Natural killer cell (primary cell): Measurements from ENCODE around the gene INSC. TPM values are rescaled to one million over a fixed set of nuclear protein-coding genes. Genes with fewer than 3 reads are reported as not detected.

Experiments used
- ATAC-seq, 3 donors: fragments of 150-1000 bp in 2 of 3; fragments of 200-7000 bp in 1 of 3; cut with Tn5 transposase; 1 replicate in 1 of 3; 2 replicates in 2 of 3; pipeline ENCODE4 v1.10.0; 2021; ENCODE audit warnings: mild to moderate bottlenecking in 2 of 3, moderate library complexity in 2 of 3
- DNase-seq, 2 donors: peaks; one replicate each; pipeline versions ENCODE4 v3.0.0 to v3.0.0-alpha.2; 2013 to 2021; ENCODE audit warnings: mixed read lengths in 1 of 2
- H3K27ac ChIP-seq: one replicate; pipeline ENCODE4 v1.5.1; 2013; ENCODE audit warnings: mild to moderate bottlenecking, low read length
- H3K27me3 ChIP-seq: one replicate; pipeline ENCODE4 v1.6.1; 2013; ENCODE audit warnings: low read length; ENCODE audit not compliant: control insufficient read depth, insufficient read depth
- H3K36me3 ChIP-seq: one replicate; pipeline ENCODE4 v1.6.1; 2013; ENCODE audit warnings: low read length; ENCODE audit not compliant: control insufficient read depth, insufficient read depth
- H3K4me1 ChIP-seq: one replicate; pipeline ENCODE4 v1.6.1; 2013; ENCODE audit warnings: low read length; ENCODE audit not compliant: control insufficient read depth, insufficient read depth
- H3K4me3 ChIP-seq: one replicate; pipeline ENCODE4 v1.5.1; 2013; ENCODE audit warnings: low read length
- H3K9me3 ChIP-seq: one replicate; pipeline ENCODE4 v1.6.1; 2013; ENCODE audit warnings: low read length; ENCODE audit not compliant: control insufficient read depth, insufficient read depth
- H3K27ac Mint-ChIP-seq, 2 donors: one replicate each; pipeline ENCODE4 v1.8.0; 2022; ENCODE audit warnings: mild to moderate bottlenecking in 2 of 2, mixed read lengths in 2 of 2, moderate library complexity in 1 of 2
- H3K27me3 Mint-ChIP-seq, 2 donors: one replicate each; pipeline ENCODE4 v1.8.0; 2022; ENCODE audit warnings: low read depth in 2 of 2, mixed read lengths in 2 of 2
- H3K36me3 Mint-ChIP-seq: one replicate; pipeline ENCODE4 v1.8.0; 2022; ENCODE audit warnings: mixed read lengths
- H3K4me1 Mint-ChIP-seq, 2 donors: one replicate each; pipeline ENCODE4 v1.8.0; 2022; ENCODE audit warnings: mixed read lengths in 2 of 2
- H3K4me3 Mint-ChIP-seq: one replicate; pipeline ENCODE4 v1.8.0; 2022; ENCODE audit warnings: mild to moderate bottlenecking, moderate library complexity, mixed read lengths
- H3K9me3 Mint-ChIP-seq, 2 donors: one replicate each; pipeline ENCODE4 v1.8.0; 2022; ENCODE audit warnings: mixed read lengths in 2 of 2
- WGBS: methylation state at CpG from one replicate; pipeline ENCODE4 v1.1.7; 2013; ENCODE audit warnings: missing lambda C conversion rate; ENCODE audit not compliant: insufficient coverage; 5-methylcytosine and 5-hydroxymethylcytosine counted together
- intact Hi-C: fragments of 100-400 bp; cut with micrococcal nuclease; formaldehyde crosslinking; loops from one replicate; pipeline ENCODE4 v1.14.2; 2022
- total RNA-seq, 4 donors: library from RNA; stranded (reverse); fragments of 120-200 nt in 1 of 4; gene quantifications; one replicate each; pipeline versions ENCODE4 v1.2.3 to v1.2.4, GENCODE V29; 2013 to 2022
- TF ChIP-seq, protein P1 (sequence below): fragments of 200-600 bp; IDR thresholded peaks from one replicate; pipeline ENCODE4 v1.8.0; 2022; ENCODE audit warnings: antibody characterized with exemption

The INSC gene
- total RNA-seq, 3 donors from 2014 or later (not counting 1 experiment from before 2014, with no cell fraction given), result 0.16 to 0.27 TPM; not detected in 1

DNA sequence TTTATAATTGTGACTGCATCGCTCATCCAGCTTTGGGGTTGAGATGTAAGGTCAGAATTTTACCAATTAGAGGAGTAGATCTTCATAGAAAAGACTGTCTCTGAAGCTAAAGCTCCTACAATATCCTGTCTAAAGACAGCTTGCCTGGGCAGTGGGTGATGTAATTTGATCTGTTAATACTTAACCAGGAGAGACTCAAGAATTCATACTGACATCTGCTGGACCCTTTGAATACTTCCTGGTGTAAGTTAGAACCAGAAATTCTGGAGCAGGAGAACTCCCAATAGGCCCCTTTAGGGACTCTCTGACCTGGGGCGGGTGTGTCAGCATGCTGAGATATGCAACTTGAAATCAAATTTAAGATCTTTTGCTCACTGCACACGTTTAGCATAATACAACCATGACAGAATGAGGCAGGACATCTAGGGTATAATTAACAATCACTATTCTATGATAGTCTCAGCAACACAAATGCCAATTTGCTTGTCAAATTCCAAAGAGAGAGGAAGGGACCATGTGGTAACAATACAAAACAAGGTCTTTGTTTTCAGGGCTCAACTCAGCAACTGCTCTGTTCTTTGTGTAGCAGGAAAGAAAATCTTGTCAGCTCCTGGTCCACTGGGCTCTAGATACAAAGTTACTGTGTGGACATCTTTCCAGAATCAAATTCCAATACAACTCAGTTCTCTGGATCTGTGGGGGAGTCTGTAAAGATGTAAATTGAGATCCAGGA is 143.9 kb downstream of the INSC start:
- TF ChIP-seq, protein P1, sequence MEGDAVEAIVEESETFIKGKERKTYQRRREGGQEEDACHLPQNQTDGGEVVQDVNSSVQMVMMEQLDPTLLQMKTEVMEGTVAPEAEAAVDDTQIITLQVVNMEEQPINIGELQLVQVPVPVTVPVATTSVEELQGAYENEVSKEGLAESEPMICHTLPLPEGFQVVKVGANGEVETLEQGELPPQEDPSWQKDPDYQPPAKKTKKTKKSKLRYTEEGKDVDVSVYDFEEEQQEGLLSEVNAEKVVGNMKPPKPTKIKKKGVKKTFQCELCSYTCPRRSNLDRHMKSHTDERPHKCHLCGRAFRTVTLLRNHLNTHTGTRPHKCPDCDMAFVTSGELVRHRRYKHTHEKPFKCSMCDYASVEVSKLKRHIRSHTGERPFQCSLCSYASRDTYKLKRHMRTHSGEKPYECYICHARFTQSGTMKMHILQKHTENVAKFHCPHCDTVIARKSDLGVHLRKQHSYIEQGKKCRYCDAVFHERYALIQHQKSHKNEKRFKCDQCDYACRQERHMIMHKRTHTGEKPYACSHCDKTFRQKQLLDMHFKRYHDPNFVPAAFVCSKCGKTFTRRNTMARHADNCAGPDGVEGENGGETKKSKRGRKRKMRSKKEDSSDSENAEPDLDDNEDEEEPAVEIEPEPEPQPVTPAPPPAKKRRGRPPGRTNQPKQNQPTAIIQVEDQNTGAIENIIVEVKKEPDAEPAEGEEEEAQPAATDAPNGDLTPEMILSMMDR, result no peak
- H3K36me3 Mint-ChIP-seq, result no peaks in the 10 kb centered on the region
- H3K27ac Mint-ChIP-seq, result no peak overlapping the region
- Histone ChIP-seq H3K4me3 (no peak overlapping the region), H3K27ac (no peak overlapping the region), H3K9me3 (no peaks in the 10 kb centered on the region), H3K4me1 (no peaks in the 10 kb centered on the region), H3K36me3 (no peaks in the 10 kb centered on the region), H3K27me3 (no peaks in the 10 kb centered on the region)
- 66% methylated on average over 2 of the region's 3 CpGs for WGBS
- no peaks in the 10 kb centered on the region for H3K4me1 Mint-ChIP-seq
- ATAC-seq, result no peak
- H3K27me3 Mint-ChIP-seq, result peaks cover 2 to 13% of the 10 kb centered on the region in 2 donors
- intact Hi-C loops, result no loop called here
- no peaks in the 10 kb centered on the region for H3K9me3 Mint-ChIP-seq
- H3K4me3 Mint-ChIP-seq, result no peak overlapping the region
- DNase-seq, result no peak

- intact Hi-C loops, result no loop called here
- DNase-seq (no peak), ATAC-seq (no peak)
- Histone ChIP-seq H3K27ac (no peak overlapping the region), H3K36me3 (no peaks in the 10 kb centered on the region), H3K4me1 (no peaks in the 10 kb centered on the region), H3K9me3 (no peaks in the 10 kb centered on the region), H3K27me3 (no peaks in the 10 kb centered on the region), H3K4me3 (no peak overlapping the region)
- Mint-ChIP-seq H3K27ac (no peak overlapping the region), H3K4me3 (no peak overlapping the region), H3K27me3 (no peaks in the 10 kb centered on the region), H3K9me3 (peaks cover 4 to 8% of the 10 kb centered on the region in 2 donors), H3K4me1 (no peaks in the 10 kb centered on the region), H3K36me3 (no peaks in the 10 kb centered on the region)
- no CpG with 5 or more reads among the region's 1 CpG for WGBS
- TF ChIP-seq, protein P1, result no peak
These were observed 152.3 kb downstream of the INSC start for GRCh38 chr11:15266999-15267398.

DNA sequence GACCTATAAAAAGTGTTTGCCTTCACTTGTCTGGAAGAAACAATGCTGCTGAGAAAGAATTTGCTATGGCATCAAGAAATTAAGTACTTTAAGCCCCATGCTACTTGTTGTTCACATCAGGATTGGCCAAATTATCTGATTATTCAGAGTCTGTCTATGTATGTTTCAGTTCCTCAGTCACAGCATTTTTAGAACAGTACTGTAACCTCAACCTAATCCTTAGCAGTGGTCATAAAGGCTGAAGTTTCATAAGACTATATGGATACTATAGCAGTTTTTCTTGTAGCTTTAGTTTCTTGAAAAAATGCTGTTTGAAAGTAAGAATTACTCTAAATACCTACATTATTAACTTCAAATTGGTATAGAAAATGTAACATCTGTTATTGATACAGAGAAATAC is 153.9 kb downstream of the INSC start:
- H3K4me1 Mint-ChIP-seq, result no peaks in the 10 kb centered on the region
- no peaks in the 10 kb centered on the region for H3K36me3 Mint-ChIP-seq
- intact Hi-C loops, result no loop called here
- Histone ChIP-seq H3K4me3 (no peak overlapping the region), H3K27me3 (no peaks in the 10 kb centered on the region), H3K9me3 (no peaks in the 10 kb centered on the region), H3K36me3 (no peaks in the 10 kb centered on the region), H3K4me1 (no peaks in the 10 kb centered on the region), H3K27ac (no peak overlapping the region)
- TF ChIP-seq, protein P1, result no peak
- no peak overlapping the region for H3K27ac Mint-ChIP-seq
- no peak for ATAC-seq
- no peak for DNase-seq
- peaks cover 4 to 8% of the 10 kb centered on the region in 2 donors for H3K9me3 Mint-ChIP-seq
- peaks cover 0 to 5% of the 10 kb centered on the region in 2 donors for H3K27me3 Mint-ChIP-seq
- no peak overlapping the region for H3K4me3 Mint-ChIP-seq

- 69% methylated on average over 1 of the region's 2 CpGs for WGBS
- Mint-ChIP-seq H3K4me3 (no peak overlapping the region), H3K4me1 (no peaks in the 10 kb centered on the region), H3K27me3 (peaks cover 0 to 16% of the 10 kb centered on the region in 2 donors), H3K9me3 (peaks cover 0 to 2% of the 10 kb centered on the region in 2 donors), H3K36me3 (no peaks in the 10 kb centered on the region), H3K27ac (no peak overlapping the region)
- Histone ChIP-seq H3K27ac (no peak overlapping the region), H3K4me3 (no peak overlapping the region), H3K36me3 (no peaks in the 10 kb centered on the region), H3K27me3 (no peaks in the 10 kb centered on the region), H3K9me3 (no peaks in the 10 kb centered on the region), H3K4me1 (no peaks in the 10 kb centered on the region)
- TF ChIP-seq, protein P1, result no peak
- intact Hi-C loops, result no loop called here
- DNase-seq (no peak), ATAC-seq (no peak)
These were observed 160.4 kb downstream of the INSC start for GRCh38 chr11:15275141-15275540.
